Dedifferentiated amniotic fluid mesenchymal stem cell (primary cell): ENCODE data around the gene LEKR1.
A peak's percentile ranks its signal among the peaks of the same experiment; 100 is the strongest.
"Not testable (repeated sequence)": the region's sequence is repeated elsewhere in the genome, so short reads cannot be mapped to it uniquely, and the experiment has no call there.

Experiments used
- DNase-seq: peaks from one replicate; pipeline ENCODE4 v3.0.0-alpha.2; 2016; ENCODE audit errors: extremely low spot score

The LEKR1 gene

GRCh38 chr3:156826144-156826895, at the start of gene LEKR1:
TSS of gene LEKR1 (plus strand) at chr3:156826353. CDS start at chr3:156829330, 2,977 bp downstream.
- peak; percentile 28 for DNase-seq

- DNase-seq: no peak
Measured at GRCh38 chr3:156776871-156777270, 49.3 kb upstream of the LEKR1 start.

GRCh38 chr3:156781310-156782230, 44.6 kb upstream of the LEKR1 start:
- DNase-seq: no peak

- no peak for DNase-seq
Measured at GRCh38 chr3:156782319-156782718, 43.8 kb upstream of the LEKR1 start.

GRCh38 chr3:156782921-156783320, 43.2 kb upstream of the LEKR1 start:
- DNase-seq: no peak

GRCh38 chr3:156787001-156787400, 39.2 kb upstream of the LEKR1 start:
- DNase-seq: no peak

GRCh38 chr3:156787926-156788663, 38.1 kb upstream of the LEKR1 start:
- peak; percentile 80 for DNase-seq

- no peak for DNase-seq
Measured at GRCh38 chr3:156788846-156789245, 37.3 kb upstream of the LEKR1 start.

- DNase-seq: no peak
Measured at GRCh38 chr3:156790156-156790555, 36.0 kb upstream of the LEKR1 start.

- DNase-seq: no peak
Measured at GRCh38 chr3:156792114-156792513, 34.0 kb upstream of the LEKR1 start.

- DNase-seq: no peak
Measured at GRCh38 chr3:156792536-156792935, 33.6 kb upstream of the LEKR1 start.

GRCh38 chr3:156792945-156793344, 33.2 kb upstream of the LEKR1 start:
- DNase-seq: no peak

- no peak for DNase-seq
Measured at GRCh38 chr3:156793400-156793799, 32.8 kb upstream of the LEKR1 start.

GRCh38 chr3:156793851-156794250, 32.3 kb upstream of the LEKR1 start:
- DNase-seq: no peak

GRCh38 chr3:156795890-156796481, 30.2 kb upstream of the LEKR1 start:
- no peak for DNase-seq

GRCh38 chr3:156797368-156797767, 28.8 kb upstream of the LEKR1 start:
- no peak for DNase-seq

- DNase-seq: not testable (repeated sequence)
Measured at GRCh38 chr3:156800287-156800686, 25.9 kb upstream of the LEKR1 start.

- no peak for DNase-seq
Measured at GRCh38 chr3:156801746-156802145, 24.4 kb upstream of the LEKR1 start.

- no peak for DNase-seq
Measured at GRCh38 chr3:156802821-156803606, 23.1 kb upstream of the LEKR1 start.

- no peak for DNase-seq
Measured at GRCh38 chr3:156803952-156804741, 22.0 kb upstream of the LEKR1 start.
